SH-SY5Y (cell line): ENCODE data around the gene POLR2C.

ENCODE experiments used
- GATA2 ChIP-seq: IDR thresholded peaks from 2 replicates; pipeline ENCODE4 v1.6.1; 2011; ENCODE audit warnings: mild to moderate bottlenecking, low read depth, low read length
- GATA3 ChIP-seq: IDR thresholded peaks from 2 replicates; pipeline ENCODE4 v1.6.1; 2011; ENCODE audit warnings: low read depth, mild to moderate bottlenecking, low read length, moderate library complexity

- TF ChIP-seq GATA3 (no peak), GATA2 (no peak)
These were observed 2.0 kb downstream of the POLR2C start for GRCh38 chr16:57464523-57464922.
